ENCODE measurements around the gene NAA40.

The NAA40 gene

GRCh38 chr11:63914896-63915691 lies 23.7 kb upstream of the NAA40 start:
- peaks cover 9% of the 10 kb centered on the region for H3K36me3 ChIP-seq
- peak overlapping the region; percentile 80 for H3K4me3 ChIP-seq (ENCODE audit: low read depth, low read length)
- peaks cover 22% of the 10 kb centered on the region for H3K4me1 ChIP-seq
- H3K9me3 ChIP-seq, result no peaks in the 10 kb centered on the region
- no peak for TF ChIP-seq CTCF (IDR thresholded peaks at IDR 0.05; ENCODE audit: low read depth, low read length)
- DNase-seq, result peak; percentile 47
- H3K27me3 ChIP-seq, result no peaks in the 10 kb centered on the region

- Histone ChIP-seq H3K27me3 (no peaks in the 10 kb centered on the region), H3K4me1 (peaks cover 22% of the 10 kb centered on the region), H3K9me3 (no peaks in the 10 kb centered on the region), H3K4me3 (ENCODE audit: low read depth, low read length) (peak overlapping the region; percentile 80), H3K36me3 (peaks cover 9% of the 10 kb centered on the region)
- peak; percentile 58 for TF ChIP-seq CTCF (IDR thresholded peaks at IDR 0.05; ENCODE audit: low read depth, low read length)
- peak; percentile 84 for DNase-seq
These were observed 22.6 kb upstream of the NAA40 start for GRCh38 chr11:63915961-63916836.

- H3K9me3 ChIP-seq, result no peaks in the 10 kb centered on the region
- peak within 1 kb of the TSS; percentile 80 for H3K4me3 ChIP-seq (ENCODE audit: low read depth, low read length)
- no peaks in the 10 kb centered on the region for H3K27me3 ChIP-seq
- DNase-seq, result peak; percentile 87
- no peak for TF ChIP-seq CTCF (IDR thresholded peaks at IDR 0.05; ENCODE audit: low read depth, low read length)
- peaks cover 9% of the 10 kb centered on the region for H3K36me3 ChIP-seq
- H3K4me1 ChIP-seq, result peaks cover 22% of the 10 kb centered on the region
These were observed 21.7 kb upstream of the NAA40 start, which contains the start of gene RCOR2 for GRCh38 chr11:63916837-63917691. RCOR2 (minus strand) TSS chr11:63917164; CDS start chr11:63916456, 708 bp downstream.

- Histone ChIP-seq H3K4me3 (ENCODE audit: low read depth, low read length) (peak overlapping the region; percentile 49), H3K36me3 (peaks cover 9% of the 10 kb centered on the region), H3K27me3 (no peaks in the 10 kb centered on the region), H3K9me3 (no peaks in the 10 kb centered on the region), H3K4me1 (peaks cover 22% of the 10 kb centered on the region)
- DNase-seq, result peak; percentile 86
- TF ChIP-seq CTCF (IDR thresholded peaks at IDR 0.05; ENCODE audit: low read depth, low read length), result no peak
These were observed 20.9 kb upstream of the NAA40 start for GRCh38 chr11:63917692-63918506.

- Histone ChIP-seq H3K4me3 (ENCODE audit: low read depth, low read length) (peak overlapping the region; percentile 24; the same call in 1 of the 2 replicates), H3K4me1 (peaks cover 22% of the 10 kb centered on the region)
These were observed 20.2 kb upstream of the NAA40 start for GRCh38 chr11:63918507-63919191.

More at GRCh38 chr11:63918507-63919191, 20.2 kb upstream of the NAA40 start:
- peak; percentile 35 for DNase-seq
- Histone ChIP-seq H3K36me3 (peaks cover 7% of the 10 kb centered on the region), H3K9me3 (no peaks in the 10 kb centered on the region), H3K27me3 (no peaks in the 10 kb centered on the region)
- no peak for TF ChIP-seq CTCF (IDR thresholded peaks at IDR 0.05; ENCODE audit: low read depth, low read length)

All from BE2C (cell line).